ENCODE data around the gene MIPOL1.
"Not testable (repeated sequence)": the region's sequence is repeated elsewhere in the genome, so short reads cannot be mapped to it uniquely, and the experiment has no call there.

The MIPOL1 gene

DNA sequence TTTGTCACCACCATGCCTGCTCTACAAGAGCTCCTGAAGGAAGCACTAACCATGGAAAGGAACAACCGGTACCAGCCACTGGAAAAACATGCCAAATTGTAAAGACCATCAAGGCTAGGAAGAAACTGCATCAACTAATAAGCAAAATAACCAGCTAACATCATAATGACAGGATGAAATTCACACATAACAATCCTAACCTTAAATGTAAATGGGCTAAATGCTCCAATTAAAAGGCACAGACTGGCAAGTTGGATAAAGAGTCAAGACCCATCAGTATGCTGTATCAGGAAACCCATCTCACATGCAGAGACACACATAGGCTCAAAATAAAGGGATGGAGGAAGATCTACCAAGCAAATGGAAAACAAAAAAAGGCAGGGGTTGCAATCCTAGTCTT lies 97.5 kb downstream of the MIPOL1 start:
- not testable (repeated sequence) for DNase-seq

- DNase-seq, result no peak
These were observed 113.5 kb downstream of the MIPOL1 start for GRCh38 chr14:37311252-37311651.

- DNase-seq, result no peak
These were observed 121.2 kb downstream of the MIPOL1 start for GRCh38 chr14:37318938-37319337.

DNA sequence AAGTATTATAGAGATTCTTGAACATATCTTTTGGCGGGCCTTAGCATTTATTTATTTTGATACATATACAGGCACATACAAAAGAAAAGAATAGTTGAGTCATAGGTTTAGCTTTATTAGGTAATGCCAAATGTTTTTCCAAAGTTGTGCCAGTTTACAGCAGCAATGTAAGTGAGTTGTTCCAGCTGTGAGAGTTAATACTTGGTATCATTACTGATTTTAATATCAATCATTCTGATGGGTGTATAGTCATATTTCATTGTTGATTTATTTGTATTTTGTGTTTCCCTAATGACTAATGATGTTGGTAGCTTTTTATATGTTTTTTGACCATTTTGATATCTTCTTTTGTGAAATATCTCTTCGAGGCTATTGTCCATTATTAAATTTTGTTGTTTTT lies 122.4 kb downstream of the MIPOL1 start:
- no peak for DNase-seq

- no peak for DNase-seq
These were observed 127.6 kb downstream of the MIPOL1 start for GRCh38 chr14:37325332-37325731.

DNA sequence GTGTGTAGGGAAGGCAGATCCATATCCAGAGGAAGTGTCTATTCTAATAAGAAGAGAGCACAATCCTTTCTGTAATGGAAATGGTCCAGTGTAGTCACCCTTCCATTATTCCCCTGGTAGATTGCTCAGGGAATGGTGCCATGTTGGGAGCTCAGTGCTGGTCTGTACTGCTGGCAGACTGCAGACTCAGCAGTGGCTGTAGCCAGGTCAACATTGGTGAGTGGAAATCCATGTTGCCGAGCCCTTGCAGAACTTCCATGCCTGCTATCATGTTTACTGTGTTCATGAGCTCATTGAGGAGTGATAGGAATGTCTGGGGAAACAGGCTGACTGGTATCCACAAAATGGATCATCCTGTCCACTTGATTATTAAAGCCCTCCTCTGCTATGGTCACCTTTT lies 128.7 kb downstream of the MIPOL1 start:
- DNase-seq, result no peak

- not testable (repeated sequence) for DNase-seq
These were observed 130.2 kb downstream of the MIPOL1 start for GRCh38 chr14:37327933-37328332.

DNA sequence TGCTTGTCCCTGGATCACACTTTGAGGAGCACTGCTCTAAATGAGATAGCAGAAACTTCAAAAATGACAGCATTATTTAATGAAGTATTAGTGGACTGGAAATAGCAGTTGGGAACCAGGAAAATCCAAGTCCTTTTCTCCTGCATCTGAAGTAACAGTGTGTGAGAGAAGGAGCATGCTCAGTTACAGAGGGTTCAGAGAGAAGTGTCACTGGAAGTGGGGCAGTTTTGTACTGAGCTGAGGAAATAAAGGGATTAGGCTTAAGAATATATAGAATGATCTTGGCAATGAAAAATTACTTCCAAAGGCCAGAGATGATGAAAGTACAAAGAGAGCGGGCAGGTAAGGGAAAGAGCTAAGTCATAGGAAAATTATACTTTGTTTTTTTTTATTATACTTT lies 130.9 kb downstream of the MIPOL1 start:
- no peak for DNase-seq

DNA sequence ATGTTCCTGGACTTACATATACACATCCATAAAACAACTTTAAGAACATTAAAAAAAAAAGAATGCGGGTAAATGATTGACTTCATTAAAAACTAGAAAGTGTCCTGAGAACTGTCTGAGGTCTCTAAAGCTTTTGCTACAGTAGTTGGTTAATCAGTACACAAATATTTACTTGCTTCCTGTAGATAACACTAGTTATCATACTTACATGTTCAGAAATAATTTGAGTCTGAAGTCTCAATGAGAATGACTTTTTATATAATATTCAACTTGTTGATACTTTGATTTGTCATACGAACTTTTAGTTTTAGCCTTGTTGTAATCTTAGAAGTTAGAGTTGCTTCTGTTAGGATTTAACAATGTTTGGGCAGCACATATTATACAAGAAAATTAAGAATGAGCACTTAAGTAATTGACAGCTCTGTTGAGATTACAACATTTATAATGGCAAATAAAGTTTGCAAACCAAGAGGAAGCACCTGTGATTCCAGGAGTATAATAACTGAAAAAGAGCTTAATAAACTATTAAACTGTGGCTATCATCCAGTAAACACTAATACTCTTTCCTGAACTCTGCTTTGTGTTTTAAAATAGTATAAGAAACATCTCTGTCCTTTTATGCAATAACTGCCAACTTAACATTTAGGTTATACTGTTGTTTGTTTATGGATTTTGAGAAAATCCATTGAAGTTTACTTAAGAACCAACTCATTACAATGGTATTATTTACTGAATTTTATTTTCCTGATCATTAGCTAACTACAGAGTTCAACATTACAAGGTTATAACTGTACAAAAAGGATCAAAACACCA lies 131.7 kb downstream of the MIPOL1 start:
- DNase-seq, result no peak

- DNase-seq, result no peak
These were observed 133.2 kb downstream of the MIPOL1 start for GRCh38 chr14:37330910-37331309.

DNA sequence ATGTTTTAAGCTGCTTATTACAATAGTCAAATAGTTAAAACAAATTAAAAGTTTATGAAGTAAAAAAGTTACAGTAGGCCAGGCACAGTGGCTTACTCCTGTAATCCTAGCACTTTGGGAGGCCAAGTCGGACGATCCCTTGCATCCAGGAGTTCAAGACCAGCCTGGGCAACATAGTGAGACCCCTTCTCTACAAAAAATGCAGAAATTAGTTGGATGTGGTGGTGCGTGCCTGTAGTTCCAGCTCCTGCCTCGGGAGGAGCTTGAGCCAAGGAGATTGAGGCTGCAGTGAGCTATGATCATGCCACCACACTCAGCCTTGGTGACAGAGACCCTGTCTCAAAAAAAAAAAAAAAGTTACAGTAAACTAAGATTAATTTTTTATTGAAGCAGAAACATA lies 142.6 kb downstream of the MIPOL1 start:
- no peak for DNase-seq

DNA sequence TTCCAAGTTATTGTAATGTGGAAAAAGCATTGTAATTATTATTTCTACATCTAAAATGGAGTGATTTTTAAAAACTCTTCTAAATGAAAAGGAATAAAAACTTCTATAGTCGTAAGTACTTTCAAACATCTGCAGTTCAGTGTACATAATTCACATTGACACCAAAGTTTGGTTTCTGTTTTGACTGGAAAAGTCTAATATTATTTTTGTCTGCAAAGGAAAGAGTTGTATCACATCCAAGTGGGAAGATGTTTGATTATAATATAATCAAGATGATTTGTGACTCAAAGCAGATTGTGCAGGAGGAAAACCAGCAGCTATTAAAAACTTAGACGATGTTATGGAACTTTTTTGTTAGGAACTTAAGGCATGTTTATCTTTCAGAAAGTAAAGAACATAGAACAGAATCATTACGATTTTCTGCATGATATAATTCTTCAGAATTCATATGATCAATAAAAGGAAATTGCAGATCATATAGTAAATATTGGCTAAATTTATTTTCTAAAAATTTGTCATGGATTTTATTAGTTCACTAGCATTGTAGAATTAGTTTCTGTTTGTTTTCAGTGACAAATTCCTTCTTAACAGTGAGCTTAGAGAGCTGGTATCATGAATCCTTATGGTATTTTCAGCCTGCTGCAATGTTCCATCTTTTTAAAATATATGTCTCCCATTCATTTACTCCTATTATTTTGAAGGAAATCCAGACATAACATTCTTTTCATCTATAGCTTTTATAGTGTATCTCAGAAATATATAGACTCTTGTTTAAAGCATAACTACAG lies 145.8 kb downstream of the MIPOL1 start:
- DNase-seq, result no peak

DNA sequence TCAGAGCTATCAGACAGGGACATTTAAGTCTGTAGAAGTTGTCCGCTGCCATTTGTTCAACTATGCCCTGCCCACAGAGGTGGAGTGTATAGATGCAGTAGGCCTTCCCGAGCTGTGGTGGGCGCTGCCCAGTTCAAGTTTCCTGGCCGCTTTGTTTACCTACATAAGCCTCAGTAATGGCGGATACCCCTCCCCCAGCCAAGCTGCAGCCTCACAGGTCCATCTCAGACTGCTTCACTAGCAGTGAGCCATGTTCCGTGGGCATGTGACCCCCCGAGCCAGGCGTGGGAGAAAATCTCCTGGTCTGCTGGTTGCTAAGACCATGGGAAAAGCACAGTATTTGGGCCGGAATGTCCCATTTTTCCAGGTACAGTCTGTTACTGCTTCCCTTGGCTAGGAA lies 165.9 kb downstream of the MIPOL1 start:
- DNase-seq, result no peak

GRCh38 chr14:37369425-37369824 lies 171.7 kb downstream of the MIPOL1 start:
- no peak for DNase-seq

DNA sequence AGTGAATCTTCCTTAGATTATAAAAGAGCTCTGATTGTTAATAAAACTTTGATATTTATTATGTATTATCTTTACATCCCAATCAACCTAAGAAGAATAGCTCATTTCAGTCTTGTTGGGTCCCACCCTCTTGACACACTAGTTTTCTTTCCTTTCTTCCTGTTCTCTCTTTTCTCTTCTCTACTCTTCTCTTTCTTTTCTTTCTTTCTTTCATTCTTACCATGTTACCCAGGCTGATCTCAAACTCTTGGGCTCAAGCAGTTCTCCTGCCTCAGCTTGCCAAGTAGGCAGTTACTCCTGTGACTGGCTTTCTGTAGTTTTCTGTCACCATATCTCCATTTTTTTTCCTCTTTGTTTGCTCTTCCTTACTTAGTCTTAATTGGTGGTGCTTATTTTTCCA lies 177.8 kb downstream of the MIPOL1 start:
- DNase-seq, result no peak

GRCh38 chr14:37376944-37377609 lies 179.3 kb downstream of the MIPOL1 start:
- no peak for DNase-seq

DNA sequence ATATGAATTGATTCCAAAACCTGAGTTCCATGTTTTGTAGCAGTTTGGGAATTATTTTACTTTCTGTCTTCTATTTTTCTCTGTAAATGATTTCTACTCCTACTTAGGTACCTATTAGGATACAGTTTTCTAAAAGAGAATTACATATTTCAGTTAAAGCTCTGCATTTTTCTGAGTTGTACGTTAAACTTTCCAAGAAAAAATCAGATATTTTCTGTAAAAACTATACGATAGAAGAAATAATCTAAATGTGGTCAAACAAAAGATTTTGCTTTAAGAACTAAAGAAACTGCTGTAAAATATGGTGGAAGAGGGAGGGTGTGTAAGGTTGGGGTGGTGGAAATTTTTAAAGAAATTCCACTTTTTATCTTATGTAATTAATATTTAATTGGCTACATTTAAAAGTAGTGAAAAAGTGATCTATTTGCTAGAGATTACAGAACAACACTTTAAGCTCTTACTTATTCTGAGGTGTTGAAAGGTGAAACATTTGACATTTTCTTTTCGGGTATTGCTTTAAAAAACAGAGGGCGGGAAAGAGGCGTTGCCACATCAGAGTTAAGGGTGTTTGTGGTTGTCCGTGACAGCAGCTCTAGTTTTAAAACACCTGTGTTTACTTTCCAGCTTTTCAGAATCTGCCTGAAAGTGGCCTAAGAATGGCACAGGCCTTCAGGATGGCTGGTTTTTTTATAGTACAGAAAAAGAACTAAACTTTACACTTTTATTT lies 187.3 kb downstream of the MIPOL1 start:
- no peak for DNase-seq

DNA sequence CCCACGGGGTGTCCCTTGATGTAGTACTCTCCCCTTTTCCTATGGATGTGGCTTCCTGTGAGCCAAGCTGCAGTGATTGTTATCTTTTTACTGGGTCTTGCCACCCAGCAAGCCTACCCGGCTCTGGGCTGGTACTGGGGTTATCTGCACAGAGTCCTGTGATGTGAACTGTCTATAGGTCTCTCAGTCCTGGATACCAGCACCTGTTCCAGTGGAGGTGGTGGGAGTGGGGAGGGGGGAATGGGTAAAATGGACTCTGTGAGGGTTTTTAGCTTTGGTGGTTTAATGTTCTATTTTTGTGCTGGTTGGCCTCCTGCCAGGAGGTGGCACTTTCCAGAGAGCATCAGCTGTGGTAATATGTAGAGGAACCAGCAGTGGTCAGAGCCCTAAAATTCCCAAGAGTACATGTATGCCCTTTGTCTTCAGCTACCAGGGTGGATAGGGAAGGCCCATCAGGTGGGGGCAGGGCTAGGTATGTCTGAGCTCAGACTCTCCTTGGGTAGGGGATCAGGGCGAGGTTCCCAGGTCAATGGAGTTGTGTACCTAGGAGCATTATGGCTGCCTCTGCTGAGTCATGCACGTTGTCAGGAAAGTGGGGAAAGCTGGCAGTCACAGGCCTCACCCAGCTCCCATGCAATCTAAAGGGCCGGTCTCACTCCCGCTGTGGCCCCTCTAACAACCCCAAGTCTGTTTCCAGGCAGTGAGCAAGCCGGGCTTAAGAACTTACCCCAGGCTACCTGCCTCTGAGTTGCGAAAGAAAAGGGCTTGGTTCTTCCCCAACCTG lies 199.6 kb downstream of the MIPOL1 start:
- DNase-seq, result not testable (repeated sequence)

GRCh38 chr14:37397941-37398215 lies 200.1 kb downstream of the MIPOL1 start:
- no peak for DNase-seq

DNA sequence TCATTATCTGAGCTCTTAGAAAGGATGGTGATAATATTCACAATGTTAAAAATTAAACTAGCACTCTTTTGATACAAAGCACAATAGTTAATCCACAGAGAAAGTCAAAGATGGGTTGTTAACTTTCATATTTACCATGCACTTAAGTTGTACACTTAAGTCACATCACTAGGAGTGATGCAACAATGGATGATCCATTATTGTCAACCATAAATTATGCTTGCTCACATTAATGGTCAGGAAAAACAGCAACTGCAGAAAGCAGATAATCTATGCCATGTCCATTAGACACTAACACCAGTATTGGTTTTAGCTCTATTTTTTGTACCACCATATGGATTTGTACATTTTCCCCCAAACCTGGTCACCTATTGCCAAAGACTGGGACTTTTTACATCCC lies 201.8 kb downstream of the MIPOL1 start:
- DNase-seq, result no peak

DNA sequence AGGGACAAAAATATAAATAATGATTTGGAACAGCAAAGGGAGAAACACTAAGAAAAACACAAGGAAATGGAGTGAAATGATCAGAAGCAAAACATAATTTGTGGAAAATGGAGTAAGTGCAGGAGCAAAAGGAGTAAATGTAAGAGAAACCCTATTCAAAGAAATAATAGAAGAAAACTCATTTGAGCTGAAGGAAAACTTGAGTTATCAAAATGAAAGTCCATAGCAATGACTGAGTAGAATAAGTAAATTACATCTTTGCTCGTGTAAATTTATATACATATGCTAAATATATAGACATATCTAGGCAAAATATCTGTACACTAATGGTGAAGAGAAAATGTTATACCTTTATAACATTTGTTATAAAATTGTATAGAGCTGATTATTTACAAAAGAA lies 203.4 kb downstream of the MIPOL1 start:
- DNase-seq, result no peak

- DNase-seq, result no peak
These were observed 205.9 kb downstream of the MIPOL1 start for GRCh38 chr14:37403626-37404025.

DNA sequence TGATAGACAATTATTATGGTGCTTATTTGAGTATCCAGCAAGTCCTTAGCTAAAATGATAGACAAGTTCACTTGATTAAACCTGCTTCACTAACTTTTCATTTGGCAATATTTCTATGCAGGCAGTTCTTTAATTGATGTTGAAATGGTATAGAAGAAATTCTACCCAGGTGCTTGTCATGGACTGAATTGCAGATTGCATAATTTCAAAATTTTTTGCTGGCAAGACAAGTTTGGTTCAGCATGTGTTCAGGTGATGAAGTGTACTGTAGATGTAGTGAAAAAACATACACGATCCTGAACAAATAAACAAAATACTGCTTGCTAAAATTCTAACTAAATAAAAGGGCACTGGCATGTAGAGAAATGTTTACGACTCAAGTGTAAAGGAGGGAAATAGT lies 208.4 kb downstream of the MIPOL1 start:
- no peak for DNase-seq
